SK-N-SH (cell line): ENCODE measurements around the gene MB21D2. TPM values are rescaled to one million over a fixed set of nuclear protein-coding genes. Genes with fewer than 3 reads are reported as not detected.

Experiments used
- CTCF ChIA-PET: fragments of 300-600, 350-600 bp; formaldehyde crosslinking; extraction: SDS; loops from one replicate; lab custom pipeline; 2021; lab: Yijun Ruan, JAX
- POLR2A ChIA-PET: fragments of 350-600 bp; sonication (Branson Sonifier 250); formaldehyde crosslinking; extraction: SDS; loops from one replicate; lab custom pipeline; 2020; ENCODE audit warnings: antibody characterized with exemption, inconsistent platforms; lab: Yijun Ruan, JAX
- DNase-seq: peaks from one replicate; pipeline ENCODE4 v3.0.0; 2012
- H2AFZ ChIP-seq: fragments of 200-600 bp; sonication (generic); 2 replicates; pipeline ENCODE4 v1.8.1; 2016; ENCODE audit warnings: antibody characterized with exemption, mild to moderate bottlenecking, low read depth
- H3F3A ChIP-seq: fragments of 200-600 bp; sonication (generic); replicated peaks from 2 replicates; pipeline ENCODE3; 2016; ENCODE audit warnings: antibody characterized with exemption, mild to moderate bottlenecking; ENCODE audit not compliant: insufficient read depth
- H3K27ac ChIP-seq, 2 experiments: fragments of 200-500 bp in 1 of 2; fragments of 200-600 bp in 1 of 2; sonication (Bioruptor generic) in 1 of 2; sonication (generic), shearing (Covaris generic) in 1 of 2; 2 replicates each; pipeline versions ENCODE4 v1.5.1 to v1.6.1; 2014 to 2016; ENCODE audit warnings: low read depth in 2 of 2, inconsistent platforms in 1 of 2, low read length in 1 of 2, mild to moderate bottlenecking in 1 of 2, mixed read lengths in 1 of 2
- H3K27me3 ChIP-seq: fragments of 200-600 bp; sonication (generic), shearing (Covaris generic); 2 replicates; pipeline ENCODE4 v1.6.1; 2016; ENCODE audit warnings: mixed run types; ENCODE audit not compliant: insufficient read depth
- H3K36me3 ChIP-seq, 2 experiments: fragments of 200-500 bp in 1 of 2; fragments of 200-600 bp in 1 of 2; sonication (Bioruptor generic) in 1 of 2; sonication (generic) in 1 of 2; replicated peaks in 1 of 2; 2 replicates each; pipeline versions ENCODE3 to v1.5.1; 2014 to 2016; ENCODE audit warnings: low read length in 1 of 2, mild to moderate bottlenecking in 1 of 2; ENCODE audit not compliant: insufficient read depth in 2 of 2, control insufficient read depth in 1 of 2
- H3K4me1 ChIP-seq, 2 experiments: fragments of 200-500 bp in 1 of 2; fragments of 200-600 bp in 1 of 2; sonication (Bioruptor generic) in 1 of 2; sonication (generic), shearing (Covaris generic) in 1 of 2; 2 replicates each; pipeline versions ENCODE4 v1.5.1 to v1.6.1; 2014 to 2016; ENCODE audit warnings: low read depth in 1 of 2, low read length in 1 of 2, mixed run types in 1 of 2; ENCODE audit not compliant: insufficient read depth in 2 of 2, control insufficient read depth in 1 of 2
- H3K4me2 ChIP-seq: fragments of 200-600 bp; sonication (generic), shearing (Covaris generic); 2 replicates; pipeline ENCODE4 v1.6.1; 2017; ENCODE audit warnings: mixed run types
- H3K4me3 ChIP-seq, 2 experiments: fragments of 200-500 bp in 1 of 2; fragments of 200-600 bp in 1 of 2; sonication (Bioruptor generic) in 1 of 2; sonication (generic), shearing (Covaris generic) in 1 of 2; 2 replicates each; pipeline versions ENCODE4 v1.5.1 to v1.8.1; 2014 to 2016; ENCODE audit warnings: low read depth in 2 of 2, inconsistent platforms in 1 of 2, low read length in 1 of 2, mild to moderate bottlenecking in 1 of 2, mixed read lengths in 1 of 2, moderate library complexity in 1 of 2
- H3K79me2 ChIP-seq: fragments of 200-600 bp; sonication (generic); 2 replicates; pipeline ENCODE4 v1.8.1; 2017; ENCODE audit warnings: mild to moderate bottlenecking; ENCODE audit not compliant: insufficient read depth
- H3K9ac ChIP-seq: fragments of 200-600 bp; sonication (generic); 2 replicates; pipeline ENCODE4 v1.6.1; 2017; ENCODE audit warnings: mixed run types
- H3K9me2 ChIP-seq: fragments of 200-600 bp; sonication (generic); 2 replicates; pipeline ENCODE4 v1.6.1; 2017; ENCODE audit warnings: mixed run types
- H3K9me3 ChIP-seq: fragments of 200-600 bp; sonication (generic); 2 replicates; pipeline ENCODE4 v1.6.1; 2017; ENCODE audit warnings: mixed run types, mild to moderate bottlenecking, moderate library complexity
- H4K20me1 ChIP-seq: fragments of 200-600 bp; sonication (generic); 2 replicates; pipeline ENCODE4 v1.6.1; 2017; ENCODE audit warnings: mild to moderate bottlenecking, mixed run types; ENCODE audit not compliant: insufficient read depth
- ELF1 ChIP-seq: IDR thresholded peaks from 2 replicates; pipeline ENCODE4 v1.4.0; 2012
- EP300 ChIP-seq, 2 experiments: IDR thresholded peaks; 2 replicates each; pipeline versions ENCODE4 v1.4.0 to v1.6.1; 2012; ENCODE audit warnings: borderline replicate concordance in 1 of 2, low read depth in 1 of 2, low read length in 1 of 2
- FOXJ3 ChIP-seq: sonication (generic); formaldehyde crosslinking; IDR thresholded peaks from 2 replicates; pipeline ENCODE4 v1.5.1; 2020; ENCODE audit warnings: mild to moderate bottlenecking, missing genetic modification reagents
- GABPA ChIP-seq: IDR thresholded peaks from 2 replicates; pipeline ENCODE4 v1.4.0; 2012; ENCODE audit warnings: low read depth, mild to moderate bottlenecking
- NFIC ChIP-seq: IDR thresholded peaks from 2 replicates; pipeline ENCODE4 v1.4.0; 2012; ENCODE audit warnings: borderline replicate concordance
- NRF1 ChIP-seq: IDR thresholded peaks from 2 replicates; pipeline ENCODE4 v1.6.1; 2012; ENCODE audit warnings: low read depth, mild to moderate bottlenecking, low read length
- RFX5 ChIP-seq: IDR thresholded peaks from 2 replicates; pipeline ENCODE4 v1.6.1; 2012; ENCODE audit warnings: mild to moderate bottlenecking, improper control_type of control experiment, low read length
- RXRA ChIP-seq: IDR thresholded peaks from 2 replicates; pipeline ENCODE4 v1.4.0; 2012; ENCODE audit warnings: low read depth, mild to moderate bottlenecking, borderline replicate concordance
- TCF12 ChIP-seq: IDR thresholded peaks from 2 replicates; pipeline ENCODE4 v1.4.0; 2012
- TEAD4 ChIP-seq: IDR thresholded peaks from 2 replicates; pipeline ENCODE4 v1.4.0; 2012; ENCODE audit warnings: mild to moderate bottlenecking, borderline replicate concordance; ENCODE audit not compliant: insufficient read depth
- WGBS: methylation state at CpG from one replicate; pipeline ENCODE4 v1.1.6; 2017; ENCODE audit warnings: low lambda C conversion rate; 5-methylcytosine and 5-hydroxymethylcytosine counted together
- polyA plus RNA-seq, 3 experiments: library from polyadenylated mRNA; depleted of rRNA; stranded (reverse); fragments of >200 nt; gene quantifications; 2 replicates each; pipeline ENCODE4 v1.2.3, GENCODE V29; 2012
- TF ChIP-seq, protein P1 (sequence below): fragments of 150-350 bp; IDR thresholded peaks from 2 replicates; pipeline ENCODE4 v1.6.1; 2017; ENCODE audit warnings: antibody characterized with exemption, low read length, low read depth, borderline replicate concordance
- TF ChIP-seq, protein P2 (sequence below): fragments of 150-350 bp; IDR thresholded peaks from 2 replicates; pipeline ENCODE4 v1.6.1; 2016; ENCODE audit warnings: mild to moderate bottlenecking, low read depth, low read length
- TF ChIP-seq, protein P3 (sequence below): IDR thresholded peaks from 2 replicates; pipeline ENCODE4 v1.4.0; 2012; ENCODE audit warnings: low read depth, borderline replicate concordance
- TF ChIP-seq, protein P4 (sequence below): IDR thresholded peaks from 2 replicates; pipeline ENCODE4 v1.6.1; 2012; ENCODE audit warnings: mild to moderate bottlenecking, low read depth, low read length, moderate library complexity

Gene MB21D2
- polyA plus RNA-seq, 1 of the 3 experiments (the other 2 are of a cell fraction): 12.7 TPM

DNA sequence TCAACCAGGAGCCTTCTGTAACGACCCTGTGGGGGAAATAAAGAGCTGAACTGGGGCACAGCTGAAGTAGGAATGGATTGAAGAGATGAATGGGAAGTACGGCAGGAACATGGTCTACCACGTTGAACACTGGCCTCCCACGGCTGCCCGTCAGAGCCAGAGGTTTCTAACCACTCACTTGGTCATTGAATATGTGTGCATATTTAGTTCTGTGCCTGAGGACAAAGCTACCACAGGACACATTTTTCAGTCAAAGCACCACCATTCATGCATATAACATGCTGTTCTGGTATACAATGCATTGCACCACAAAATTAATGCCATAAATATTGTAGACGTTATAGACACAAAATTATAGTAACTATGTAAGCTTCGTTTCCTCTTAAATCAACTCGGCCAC is 75.5 kb downstream of the MB21D2 start:
- no peaks in the 10 kb centered on the region for H3F3A ChIP-seq
- no peaks in the 10 kb centered on the region for H3K36me3 ChIP-seq
- H4K20me1 ChIP-seq: peaks cover 39% of the 10 kb centered on the region
- 95% methylated on average over 8 of the region's 8 CpGs for WGBS
- TF ChIP-seq, protein P1, sequence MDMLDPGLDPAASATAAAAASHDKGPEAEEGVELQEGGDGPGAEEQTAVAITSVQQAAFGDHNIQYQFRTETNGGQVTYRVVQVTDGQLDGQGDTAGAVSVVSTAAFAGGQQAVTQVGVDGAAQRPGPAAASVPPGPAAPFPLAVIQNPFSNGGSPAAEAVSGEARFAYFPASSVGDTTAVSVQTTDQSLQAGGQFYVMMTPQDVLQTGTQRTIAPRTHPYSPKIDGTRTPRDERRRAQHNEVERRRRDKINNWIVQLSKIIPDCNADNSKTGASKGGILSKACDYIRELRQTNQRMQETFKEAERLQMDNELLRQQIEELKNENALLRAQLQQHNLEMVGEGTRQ: no peak
- TF ChIP-seq TCF12: no peak
- TF ChIP-seq EP300 (IDR thresholded peaks at IDR 0.05; ENCODE audit: borderline replicate concordance in 1 of 2, low read depth in 1 of 2, low read length in 1 of 2): no peak
- no peak for TF ChIP-seq NFIC
- no peak for TF ChIP-seq GABPA
- TF ChIP-seq ELF1: no peak
- no peak for TF ChIP-seq NRF1
- TF ChIP-seq FOXJ3: no peak
- TF ChIP-seq, protein P2, sequence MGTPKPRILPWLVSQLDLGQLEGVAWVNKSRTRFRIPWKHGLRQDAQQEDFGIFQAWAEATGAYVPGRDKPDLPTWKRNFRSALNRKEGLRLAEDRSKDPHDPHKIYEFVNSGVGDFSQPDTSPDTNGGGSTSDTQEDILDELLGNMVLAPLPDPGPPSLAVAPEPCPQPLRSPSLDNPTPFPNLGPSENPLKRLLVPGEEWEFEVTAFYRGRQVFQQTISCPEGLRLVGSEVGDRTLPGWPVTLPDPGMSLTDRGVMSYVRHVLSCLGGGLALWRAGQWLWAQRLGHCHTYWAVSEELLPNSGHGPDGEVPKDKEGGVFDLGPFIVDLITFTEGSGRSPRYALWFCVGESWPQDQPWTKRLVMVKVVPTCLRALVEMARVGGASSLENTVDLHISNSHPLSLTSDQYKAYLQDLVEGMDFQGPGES: no peak
- TF ChIP-seq RFX5: no peak
- TF ChIP-seq, protein P3, sequence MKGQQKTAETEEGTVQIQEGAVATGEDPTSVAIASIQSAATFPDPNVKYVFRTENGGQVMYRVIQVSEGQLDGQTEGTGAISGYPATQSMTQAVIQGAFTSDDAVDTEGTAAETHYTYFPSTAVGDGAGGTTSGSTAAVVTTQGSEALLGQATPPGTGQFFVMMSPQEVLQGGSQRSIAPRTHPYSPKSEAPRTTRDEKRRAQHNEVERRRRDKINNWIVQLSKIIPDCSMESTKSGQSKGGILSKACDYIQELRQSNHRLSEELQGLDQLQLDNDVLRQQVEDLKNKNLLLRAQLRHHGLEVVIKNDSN: no peak
- no peak for TF ChIP-seq RXRA
- no peak for TF ChIP-seq TEAD4
- TF ChIP-seq, protein P4, sequence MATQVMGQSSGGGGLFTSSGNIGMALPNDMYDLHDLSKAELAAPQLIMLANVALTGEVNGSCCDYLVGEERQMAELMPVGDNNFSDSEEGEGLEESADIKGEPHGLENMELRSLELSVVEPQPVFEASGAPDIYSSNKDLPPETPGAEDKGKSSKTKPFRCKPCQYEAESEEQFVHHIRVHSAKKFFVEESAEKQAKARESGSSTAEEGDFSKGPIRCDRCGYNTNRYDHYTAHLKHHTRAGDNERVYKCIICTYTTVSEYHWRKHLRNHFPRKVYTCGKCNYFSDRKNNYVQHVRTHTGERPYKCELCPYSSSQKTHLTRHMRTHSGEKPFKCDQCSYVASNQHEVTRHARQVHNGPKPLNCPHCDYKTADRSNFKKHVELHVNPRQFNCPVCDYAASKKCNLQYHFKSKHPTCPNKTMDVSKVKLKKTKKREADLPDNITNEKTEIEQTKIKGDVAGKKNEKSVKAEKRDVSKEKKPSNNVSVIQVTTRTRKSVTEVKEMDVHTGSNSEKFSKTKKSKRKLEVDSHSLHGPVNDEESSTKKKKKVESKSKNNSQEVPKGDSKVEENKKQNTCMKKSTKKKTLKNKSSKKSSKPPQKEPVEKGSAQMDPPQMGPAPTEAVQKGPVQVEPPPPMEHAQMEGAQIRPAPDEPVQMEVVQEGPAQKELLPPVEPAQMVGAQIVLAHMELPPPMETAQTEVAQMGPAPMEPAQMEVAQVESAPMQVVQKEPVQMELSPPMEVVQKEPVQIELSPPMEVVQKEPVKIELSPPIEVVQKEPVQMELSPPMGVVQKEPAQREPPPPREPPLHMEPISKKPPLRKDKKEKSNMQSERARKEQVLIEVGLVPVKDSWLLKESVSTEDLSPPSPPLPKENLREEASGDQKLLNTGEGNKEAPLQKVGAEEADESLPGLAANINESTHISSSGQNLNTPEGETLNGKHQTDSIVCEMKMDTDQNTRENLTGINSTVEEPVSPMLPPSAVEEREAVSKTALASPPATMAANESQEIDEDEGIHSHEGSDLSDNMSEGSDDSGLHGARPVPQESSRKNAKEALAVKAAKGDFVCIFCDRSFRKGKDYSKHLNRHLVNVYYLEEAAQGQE: no peak
- peaks cover 83% of the 10 kb centered on the region for H3K79me2 ChIP-seq
- H3K4me3 ChIP-seq: no peak overlapping the region
- H3K9me2 ChIP-seq: no peaks in the 10 kb centered on the region
- no peak overlapping the region for H3K27ac ChIP-seq
- no peak overlapping the region for H3K9ac ChIP-seq
- H3K9me3 ChIP-seq: no peaks in the 10 kb centered on the region
- no peak overlapping the region for H2AFZ ChIP-seq
- no peaks in the 10 kb centered on the region for H3K27me3 ChIP-seq
- no peak overlapping the region for H3K4me2 ChIP-seq
- ChIA-PET POLR2A (no interaction called here), CTCF (interaction anchor here (1.1 to 1.5 kb wide), 2 partner anchors 25 to 28 kb away, joined by 3 read pairs; no protein-coding TSS in a partner anchor)
- no peak for DNase-seq
- H3K4me1 ChIP-seq: no peaks in the 10 kb centered on the region
